ENCODE results near the gene NRXN3.

NRXN3 gene

DNA sequence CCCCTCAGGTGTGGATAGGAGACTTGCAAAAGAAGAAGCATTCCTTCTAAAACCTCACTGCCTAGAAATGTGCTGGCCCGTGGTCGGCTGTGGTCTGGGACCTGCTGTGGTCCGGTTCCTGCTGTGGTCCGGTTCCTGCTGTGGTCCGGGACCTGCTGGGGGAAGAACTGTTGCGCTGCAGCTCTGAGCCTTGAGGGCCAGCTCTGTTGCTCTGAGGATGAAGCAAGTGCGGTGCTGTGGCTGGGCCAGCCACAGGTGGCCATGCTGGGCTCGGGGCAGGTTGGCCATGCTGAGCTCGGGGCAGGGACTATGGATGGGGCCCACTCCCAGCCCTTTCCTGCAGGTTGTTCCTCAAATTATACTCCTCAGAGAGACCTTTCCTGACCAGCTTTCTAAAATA, 5.2 kb downstream of the NRXN3 start:
- POLR2A ChIA-PET: no interaction called here
- CTCF ChIA-PET: no interaction called here
- DNase-seq (ENCODE audit: extremely low spot score): no peak
- no peak for TF ChIP-seq NFRKB (IDR thresholded peaks at IDR 0.05)
- TF ChIP-seq, protein P1, sequence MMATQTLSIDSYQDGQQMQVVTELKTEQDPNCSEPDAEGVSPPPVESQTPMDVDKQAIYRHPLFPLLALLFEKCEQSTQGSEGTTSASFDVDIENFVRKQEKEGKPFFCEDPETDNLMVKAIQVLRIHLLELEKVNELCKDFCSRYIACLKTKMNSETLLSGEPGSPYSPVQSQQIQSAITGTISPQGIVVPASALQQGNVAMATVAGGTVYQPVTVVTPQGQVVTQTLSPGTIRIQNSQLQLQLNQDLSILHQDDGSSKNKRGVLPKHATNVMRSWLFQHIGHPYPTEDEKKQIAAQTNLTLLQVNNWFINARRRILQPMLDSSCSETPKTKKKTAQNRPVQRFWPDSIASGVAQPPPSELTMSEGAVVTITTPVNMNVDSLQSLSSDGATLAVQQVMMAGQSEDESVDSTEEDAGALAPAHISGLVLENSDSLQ (IDR thresholded peaks at IDR 0.05): no peak
- no peak for TF ChIP-seq FOXA1 (IDR thresholded peaks at IDR 0.05)
- no peak for TF ChIP-seq HDGF (IDR thresholded peaks at IDR 0.05; ENCODE audit: borderline replicate concordance)
- no peak for TF ChIP-seq LEF1 (IDR thresholded peaks at IDR 0.05; ENCODE audit: borderline replicate concordance)
- no peak for TF ChIP-seq FOXK2 (IDR thresholded peaks at IDR 0.05)
- TF ChIP-seq ELF4 (IDR thresholded peaks at IDR 0.05): no peak

DNA sequence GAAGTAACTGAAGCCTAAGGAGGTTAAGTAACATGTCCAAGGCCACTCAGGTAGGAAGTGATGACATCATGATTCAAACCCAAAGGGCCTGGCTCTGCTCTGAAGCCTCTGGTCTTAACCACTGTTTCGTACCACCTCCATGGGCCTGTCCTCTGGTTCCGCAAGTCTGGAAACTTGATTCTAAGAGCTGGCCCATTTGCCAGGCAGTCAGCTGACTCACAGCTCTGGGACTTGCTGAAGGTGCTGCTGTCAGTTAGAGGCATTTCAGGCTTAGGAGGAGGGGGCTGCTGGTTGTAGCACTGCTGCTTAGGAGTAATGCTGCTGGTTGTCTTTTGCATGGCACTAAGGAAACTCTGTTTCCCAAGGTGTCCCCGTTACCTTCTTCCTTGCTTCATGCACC, 7.9 kb downstream of the NRXN3 start:
- DNase-seq (ENCODE audit: extremely low spot score): no peak
- POLR2A ChIA-PET: no interaction called here
- CTCF ChIA-PET: no interaction called here
- no peak for TF ChIP-seq HDGF (IDR thresholded peaks at IDR 0.05; ENCODE audit: borderline replicate concordance)
- no peak for TF ChIP-seq CTBP1 (IDR thresholded peaks at IDR 0.05; ENCODE audit: borderline replicate concordance)
- TF ChIP-seq SP1 (IDR thresholded peaks at IDR 0.05): no peak
- TF ChIP-seq, protein P1 (IDR thresholded peaks at IDR 0.05): no peak
- no peak for TF ChIP-seq L3MBTL2 (conservative IDR thresholded peaks at IDR 0.05)
- no peak for TF ChIP-seq SUZ12 (IDR thresholded peaks at IDR 0.05)

DNA sequence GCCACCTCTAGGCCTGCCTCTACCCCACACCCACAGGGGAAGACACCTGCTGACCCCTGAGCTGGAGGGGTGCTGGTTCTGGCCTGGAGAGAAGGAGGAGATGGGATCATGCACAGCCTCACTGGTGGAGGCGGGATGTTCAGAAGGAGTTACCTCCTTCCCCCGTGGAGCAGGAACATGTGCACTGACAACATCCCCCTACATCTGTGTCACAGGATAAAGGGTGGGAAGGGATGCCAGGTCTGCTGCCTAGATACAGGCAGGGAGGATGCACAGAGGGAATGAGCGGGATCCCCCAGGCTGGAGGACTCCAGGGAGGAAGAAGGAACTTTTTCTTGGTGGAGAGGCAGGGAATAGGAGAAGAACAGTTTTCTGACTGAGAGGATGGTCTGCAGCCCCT, 8.8 kb downstream of the NRXN3 start:
- TF ChIP-seq, protein P1 (IDR thresholded peaks at IDR 0.05): no peak
- no peak for TF ChIP-seq TARDBP (IDR thresholded peaks at IDR 0.05)
- TF ChIP-seq ZNF384 (IDR thresholded peaks at IDR 0.05): no peak
- TF ChIP-seq BHLHE40 (IDR thresholded peaks at IDR 0.05; ENCODE audit: borderline replicate concordance): no peak
- no peak for TF ChIP-seq SP1 (IDR thresholded peaks at IDR 0.05)
- TF ChIP-seq HDGF (IDR thresholded peaks at IDR 0.05; ENCODE audit: borderline replicate concordance): no peak
- TF ChIP-seq FOXK2 (IDR thresholded peaks at IDR 0.05): no peak
- TF ChIP-seq LEF1 (IDR thresholded peaks at IDR 0.05; ENCODE audit: borderline replicate concordance): no peak
- TF ChIP-seq ELF4 (IDR thresholded peaks at IDR 0.05): no peak
- TF ChIP-seq FOXM1 (IDR thresholded peaks at IDR 0.05; ENCODE audit: borderline replicate concordance): no peak
- TF ChIP-seq CTBP1 (IDR thresholded peaks at IDR 0.05; ENCODE audit: borderline replicate concordance): no peak
- ChIA-PET CTCF (no interaction called here), POLR2A (no interaction called here)
- no peak for DNase-seq (ENCODE audit: extremely low spot score)

DNA sequence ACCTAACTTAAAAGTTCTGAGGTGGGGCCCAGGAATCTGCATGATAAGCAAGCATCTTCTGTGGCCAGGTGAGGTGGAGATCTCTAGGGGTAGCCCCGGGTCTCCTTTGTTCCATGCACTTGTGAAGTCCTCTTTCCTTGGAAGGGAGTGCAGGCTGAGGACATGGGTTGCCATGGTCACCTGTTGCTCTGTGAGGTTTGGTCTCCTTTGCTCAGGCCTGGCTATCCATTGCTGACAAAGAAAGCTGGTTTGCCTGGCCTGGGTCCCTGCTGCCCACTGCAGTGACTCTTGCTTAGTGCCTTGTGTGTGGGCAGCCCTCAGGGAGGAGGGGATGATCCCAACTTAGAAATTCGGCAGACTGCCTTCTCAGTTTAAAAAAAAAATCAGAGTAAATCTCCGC, 11.1 kb downstream of the NRXN3 start:
- no peak for DNase-seq (ENCODE audit: extremely low spot score)
- CTCF ChIA-PET: no interaction called here
- POLR2A ChIA-PET: no interaction called here
- TF ChIP-seq FOXM1 (IDR thresholded peaks at IDR 0.05; ENCODE audit: borderline replicate concordance) (no peak), HDGF (IDR thresholded peaks at IDR 0.05; ENCODE audit: borderline replicate concordance) (no peak), ARNT (IDR thresholded peaks at IDR 0.05) (no peak), CTBP1 (IDR thresholded peaks at IDR 0.05; ENCODE audit: borderline replicate concordance) (no peak), ZNF384 (IDR thresholded peaks at IDR 0.05) (no peak)
- TF ChIP-seq, protein P1 (IDR thresholded peaks at IDR 0.05): no peak

DNA sequence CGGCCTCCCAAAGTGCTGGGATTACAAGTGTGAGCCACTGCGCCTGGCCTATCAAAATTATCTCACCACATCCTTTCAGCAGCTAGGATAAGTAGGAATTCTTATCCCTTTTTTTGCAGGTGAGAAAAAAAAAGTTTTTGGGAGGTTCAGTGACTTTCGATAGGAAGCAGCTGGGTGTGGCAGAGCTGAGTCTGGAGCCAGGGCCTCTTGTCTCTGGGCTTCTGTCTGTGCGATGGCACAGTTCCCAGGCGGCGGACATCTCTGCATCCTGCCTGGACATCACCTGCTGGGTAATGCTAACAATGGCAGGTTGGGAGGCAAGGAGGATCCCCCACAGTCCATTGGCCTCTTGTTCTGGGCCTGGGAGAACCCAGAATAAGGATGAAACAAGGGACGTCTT, 12.5 kb downstream of the NRXN3 start:
- CTCF ChIA-PET: no interaction called here
- POLR2A ChIA-PET: no interaction called here
- no peak for TF ChIP-seq FOXK2 (IDR thresholded peaks at IDR 0.05)
- TF ChIP-seq FOXA1 (IDR thresholded peaks at IDR 0.05): no peak
- no peak for TF ChIP-seq SP1 (IDR thresholded peaks at IDR 0.05)
- TF ChIP-seq HDGF (IDR thresholded peaks at IDR 0.05; ENCODE audit: borderline replicate concordance): no peak
- TF ChIP-seq ZNF384 (IDR thresholded peaks at IDR 0.05): no peak
- no peak for TF ChIP-seq L3MBTL2 (conservative IDR thresholded peaks at IDR 0.05)
- TF ChIP-seq SUZ12 (IDR thresholded peaks at IDR 0.05): no peak
- TF ChIP-seq NFRKB (IDR thresholded peaks at IDR 0.05): no peak
- TF ChIP-seq, protein P1 (IDR thresholded peaks at IDR 0.05): no peak
- TF ChIP-seq ELF4 (IDR thresholded peaks at IDR 0.05): no peak
- no peak for TF ChIP-seq ARNT (IDR thresholded peaks at IDR 0.05)
- no peak for TF ChIP-seq FOXM1 (IDR thresholded peaks at IDR 0.05; ENCODE audit: borderline replicate concordance)
- no peak for TF ChIP-seq TARDBP (IDR thresholded peaks at IDR 0.05)
- TF ChIP-seq CTBP1 (IDR thresholded peaks at IDR 0.05; ENCODE audit: borderline replicate concordance): no peak
- no peak for TF ChIP-seq LEF1 (IDR thresholded peaks at IDR 0.05; ENCODE audit: borderline replicate concordance)
- TF ChIP-seq BHLHE40 (IDR thresholded peaks at IDR 0.05; ENCODE audit: borderline replicate concordance): no peak

DNA sequence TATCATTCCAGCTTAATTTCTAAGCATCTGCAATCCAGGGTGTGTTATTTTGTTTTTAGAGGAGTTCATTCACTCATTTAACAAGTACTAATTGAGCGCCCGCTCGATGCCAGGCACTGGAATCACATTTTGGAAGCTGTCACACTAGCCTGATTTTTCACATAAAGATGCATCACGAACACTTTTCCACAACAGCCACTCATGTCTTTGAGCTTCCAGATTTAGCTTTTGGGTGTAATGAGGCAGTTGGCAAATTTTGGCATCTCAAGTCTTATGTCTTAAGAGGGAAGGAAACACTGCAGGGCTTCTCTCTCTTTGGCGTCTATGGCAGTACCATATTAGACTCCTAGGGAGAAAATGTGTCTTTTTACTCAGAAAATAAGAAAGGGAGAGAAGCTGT, 14.0 kb downstream of the NRXN3 start:
- no peak for DNase-seq (ENCODE audit: extremely low spot score)
- TF ChIP-seq FOXK2 (IDR thresholded peaks at IDR 0.05) (no peak), FOXM1 (IDR thresholded peaks at IDR 0.05; ENCODE audit: borderline replicate concordance) (no peak), CTBP1 (IDR thresholded peaks at IDR 0.05; ENCODE audit: borderline replicate concordance) (no peak)
- POLR2A ChIA-PET: no interaction called here
- CTCF ChIA-PET: no interaction called here

More for the DNA sequence above, 12.5 kb downstream of the NRXN3 start:
- no peak for DNase-seq (ENCODE audit: extremely low spot score)

Measured in HEK293T (cell line).